ENCODE results near the gene PITHD1.
"Not testable (repeated sequence)": the region's sequence is repeated elsewhere in the genome, so short reads cannot be mapped to it uniquely, and the experiment has no call there.

PITHD1 gene

GRCh38 chr1:23790696-23791515 lies 12.7 kb downstream of the PITHD1 start, which contains the start of gene LYPLA2:
Gene LYPLA2 (plus strand): TSS chr1:23791145. CDS start chr1:23792683, 1,538 bp downstream.
- H3K4me3 ChIP-seq (ENCODE audit: low read length), result peak within 1 kb of the TSS; percentile 82
- TF ChIP-seq ZNF274 (IDR thresholded peaks at IDR 0.05; ENCODE audit: low read depth, low read length), result no peak

GRCh38 chr1:23791516-23792047 lies 13.4 kb downstream of the PITHD1 start:
- H3K4me3 ChIP-seq (ENCODE audit: low read length), result peak overlapping the region; percentile 82
- TF ChIP-seq ZNF274 (IDR thresholded peaks at IDR 0.05; ENCODE audit: low read depth, low read length), result no peak

GRCh38 chr1:23792151-23792945 lies 14.1 kb downstream of the PITHD1 start:
- TF ChIP-seq ZNF274 (IDR thresholded peaks at IDR 0.05; ENCODE audit: low read depth, low read length), result no peak
- H3K4me3 ChIP-seq (ENCODE audit: low read length), result peak overlapping the region; percentile 11; the same call in 1 of the 2 replicates

GRCh38 chr1:23793018-23793781 lies 15.0 kb downstream of the PITHD1 start:
- no peak for TF ChIP-seq ZNF274 (IDR thresholded peaks at IDR 0.05; ENCODE audit: low read depth, low read length)
- no peak overlapping the region for H3K4me3 ChIP-seq (ENCODE audit: low read length)

- H3K4me3 ChIP-seq (ENCODE audit: low read length), result no peak overlapping the region
- no peak for TF ChIP-seq ZNF274 (IDR thresholded peaks at IDR 0.05; ENCODE audit: low read depth, low read length)
Measured at GRCh38 chr1:23793861-23794731, 15.9 kb downstream of the PITHD1 start.

- H3K4me3 ChIP-seq (ENCODE audit: low read length), result not testable (repeated sequence)
Measured at GRCh38 chr1:23794732-23795182, 16.5 kb downstream of the PITHD1 start.

- no peak for TF ChIP-seq ZNF274 (IDR thresholded peaks at IDR 0.05; ENCODE audit: low read depth, low read length)
- H3K4me3 ChIP-seq (ENCODE audit: low read length), result no peak overlapping the region
Measured at GRCh38 chr1:23795676-23796465, 17.7 kb downstream of the PITHD1 start.

GRCh38 chr1:23796466-23797271 lies 18.5 kb downstream of the PITHD1 start:
- H3K4me3 ChIP-seq (ENCODE audit: low read length), result no peak overlapping the region
- TF ChIP-seq ZNF274 (IDR thresholded peaks at IDR 0.05; ENCODE audit: low read depth, low read length), result no peak

- H3K4me3 ChIP-seq (ENCODE audit: low read length), result no peak overlapping the region
- TF ChIP-seq ZNF274 (IDR thresholded peaks at IDR 0.05; ENCODE audit: low read depth, low read length), result no peak
Measured at GRCh38 chr1:23797478-23798448, 19.5 kb downstream of the PITHD1 start.

- TF ChIP-seq ZNF274 (IDR thresholded peaks at IDR 0.05; ENCODE audit: low read depth, low read length), result no peak
- no peak overlapping the region for H3K4me3 ChIP-seq (ENCODE audit: low read length)
Measured at GRCh38 chr1:23798662-23799142, 20.5 kb downstream of the PITHD1 start.
